HG03060 (cell line): Measurements from ENCODE around the gene TRIM40.
"Not testable (repeated sequence)": the region's sequence is repeated elsewhere in the genome, so short reads cannot be mapped to it uniquely, and the experiment has no call there.

Experiments used
- ATAC-seq: cut with Tn5 transposase; IDR thresholded peaks from one replicate; pipeline ENCODE4 v1.9.1; 2021; ENCODE audit warnings: low read depth, moderate number of reproducible peaks; ENCODE audit not compliant: unreplicated experiment

TRIM40 gene

DNA sequence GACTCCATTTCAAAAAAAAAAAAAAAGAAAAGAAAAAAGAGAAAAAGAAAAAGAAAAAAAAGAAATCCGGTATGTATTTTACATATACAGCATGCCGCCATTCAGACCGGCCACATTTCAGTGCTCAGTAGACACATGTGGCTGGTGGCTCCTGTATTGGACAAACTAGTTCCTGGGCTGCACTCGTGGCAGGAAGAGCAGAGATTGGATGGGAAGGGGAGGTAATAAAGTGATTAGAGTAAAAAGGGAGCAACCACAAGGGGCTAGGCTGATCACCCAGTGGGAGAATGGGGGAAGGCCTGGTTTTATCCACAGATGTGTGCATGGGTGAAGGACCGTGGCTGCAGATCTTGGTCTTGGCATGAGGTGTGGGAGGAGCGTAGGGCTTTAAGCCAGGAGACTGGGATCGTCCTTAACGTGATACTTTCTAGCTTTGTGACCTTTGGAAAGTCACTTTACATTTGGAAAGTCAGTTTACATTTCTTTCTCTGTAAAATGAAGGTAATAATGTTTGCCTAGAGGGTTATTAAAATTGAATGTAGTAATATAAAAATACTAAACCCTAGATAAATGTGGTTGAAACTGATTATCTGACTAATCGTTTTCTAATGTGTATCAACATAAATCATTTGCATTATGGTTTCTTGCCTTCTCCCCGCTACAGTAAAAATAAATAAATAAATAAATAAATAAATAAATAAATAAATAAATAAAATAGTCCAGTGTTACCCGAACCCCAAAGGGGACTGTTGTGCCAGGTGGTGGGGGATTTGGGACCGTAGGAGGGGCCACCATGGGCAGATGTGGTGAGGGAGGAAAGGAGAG is 26.5 kb downstream of the TRIM40 start:
- no peak for ATAC-seq

DNA sequence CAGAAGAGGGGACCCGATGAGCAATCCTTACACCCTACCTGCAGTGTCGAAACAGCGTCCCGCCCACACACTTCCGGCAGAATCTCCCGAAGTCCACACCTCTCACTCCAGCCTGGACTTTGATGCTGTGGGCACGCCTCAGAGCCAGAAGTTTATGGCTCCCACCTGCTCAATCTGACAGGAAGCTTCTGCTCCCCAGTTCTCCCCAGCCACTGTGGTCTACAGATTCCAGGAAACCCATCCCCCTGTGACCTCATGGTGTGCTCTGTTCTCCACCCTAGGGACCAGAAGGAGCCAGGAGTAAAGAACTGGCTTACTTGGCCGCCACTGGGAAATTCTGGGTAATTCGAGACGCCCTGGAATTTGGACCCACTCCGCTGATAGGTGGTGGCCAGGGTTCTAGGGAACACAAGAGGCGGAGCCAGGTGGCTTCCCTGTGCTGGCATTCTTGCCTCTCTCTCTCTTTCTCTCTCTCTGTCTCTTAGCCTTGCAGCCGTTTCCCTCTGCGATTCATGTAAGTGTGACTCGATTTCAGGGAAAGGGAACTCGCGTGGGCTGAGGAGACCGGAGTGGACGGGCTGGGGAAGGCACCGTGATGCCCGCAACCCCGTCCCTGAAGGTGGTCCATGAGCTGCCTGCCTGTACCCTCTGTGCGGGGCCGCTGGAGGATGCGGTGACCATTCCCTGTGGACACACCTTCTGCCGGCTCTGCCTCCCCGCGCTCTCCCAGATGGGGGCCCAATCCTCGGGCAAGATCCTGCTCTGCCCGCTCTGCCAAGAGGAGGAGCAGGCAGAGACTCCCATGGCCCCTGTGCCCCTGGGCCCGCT is 27.4 kb downstream of the TRIM40 start, which contains the start of gene TRIM15:
TRIM15 (plus strand) TSS at position 457 of the 828 bp plus-strand sequence; CDS start at position 596, 139 bp downstream.
- ATAC-seq: no peak

DNA sequence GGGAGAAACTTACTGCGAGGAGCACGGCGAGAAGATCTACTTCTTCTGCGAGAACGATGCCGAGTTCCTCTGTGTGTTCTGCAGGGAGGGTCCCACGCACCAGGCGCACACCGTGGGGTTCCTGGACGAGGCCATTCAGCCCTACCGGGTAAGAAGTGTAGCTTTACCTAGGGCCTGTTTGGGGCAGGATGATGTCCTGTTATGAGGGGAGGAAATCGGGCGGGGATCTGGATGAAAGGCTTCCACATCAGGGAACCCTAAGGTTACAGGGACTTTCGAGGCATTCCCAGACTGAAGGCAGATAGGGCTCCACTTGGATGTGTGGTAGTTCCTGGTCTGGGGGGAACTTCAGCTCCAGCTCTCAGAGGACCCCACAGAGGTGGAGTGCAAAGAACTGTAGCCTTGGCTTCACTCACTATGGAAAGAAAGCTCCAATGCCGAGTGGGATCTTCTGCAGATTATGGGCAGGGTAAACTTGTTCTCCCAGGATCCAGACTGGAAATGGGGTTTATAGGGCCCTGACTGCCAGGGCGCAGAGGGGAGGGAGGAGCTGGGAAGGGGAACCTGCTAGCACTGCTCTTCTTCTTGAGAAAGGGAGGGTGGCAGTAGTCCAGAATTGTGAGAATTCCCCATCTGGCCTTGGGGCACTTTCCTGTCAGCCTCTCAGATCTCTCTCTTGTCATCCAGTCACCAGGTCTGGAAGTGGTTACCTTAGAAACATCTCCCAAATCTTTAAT is 28.1 kb downstream of the TRIM40 start:
- ATAC-seq: no peak

DNA sequence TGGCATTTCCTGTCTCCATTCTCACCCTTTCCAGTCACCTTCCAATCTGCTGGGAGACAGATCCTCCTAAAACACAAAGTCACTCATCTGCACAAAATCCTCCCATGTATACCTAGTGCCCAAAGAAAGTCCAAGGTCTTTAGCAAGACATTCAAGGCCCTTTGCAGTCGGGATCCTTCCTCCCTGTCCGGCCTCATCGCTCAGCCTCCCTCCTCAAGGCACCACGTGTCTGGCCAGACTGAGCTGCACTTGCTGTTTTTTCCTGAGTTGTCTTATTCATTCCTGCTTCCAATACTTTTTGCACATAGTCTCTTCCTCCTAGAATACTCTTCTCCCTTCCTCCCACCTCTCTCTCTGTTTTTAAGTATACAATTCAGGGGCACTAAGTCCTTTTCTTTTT is 28.8 kb downstream of the TRIM40 start:
- ATAC-seq: no peak

DNA sequence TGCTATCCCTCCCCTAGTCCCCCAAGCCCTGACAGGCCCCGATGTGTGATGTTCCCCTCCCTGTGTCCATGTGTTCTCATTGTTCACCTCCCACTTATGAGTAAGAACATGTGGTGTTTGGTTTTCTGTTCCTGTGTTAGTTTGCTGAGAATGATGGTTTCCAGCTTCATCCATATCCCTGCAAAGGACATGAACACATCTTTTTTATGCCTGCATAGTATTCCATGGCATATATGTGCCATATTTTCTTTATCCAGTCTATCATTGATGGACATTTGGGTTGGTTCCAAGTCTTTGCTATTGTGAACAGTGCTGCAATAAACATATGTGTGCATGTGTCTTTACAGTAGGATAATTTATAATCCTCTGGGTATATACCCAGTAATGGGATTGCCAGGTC is 29.3 kb downstream of the TRIM40 start:
- ATAC-seq: not testable (repeated sequence)

DNA sequence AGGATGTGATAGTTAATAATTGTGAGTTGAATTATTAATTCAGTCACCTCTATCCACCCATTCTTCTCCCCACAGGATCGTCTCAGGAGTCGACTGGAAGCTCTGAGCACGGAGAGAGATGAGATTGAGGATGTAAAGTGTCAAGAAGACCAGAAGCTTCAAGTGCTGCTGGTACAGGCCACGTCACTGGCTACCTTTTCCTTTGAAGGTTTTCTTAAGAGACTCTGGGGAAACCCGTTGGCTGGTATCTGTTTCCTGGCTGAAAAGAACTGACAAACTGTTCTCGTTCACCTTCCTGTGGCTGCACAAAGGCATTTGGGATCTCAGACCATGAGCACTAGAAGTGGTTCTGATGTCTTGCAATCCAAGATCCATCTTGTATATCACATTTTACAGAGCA is 31.2 kb downstream of the TRIM40 start:
- ATAC-seq: no peak

DNA sequence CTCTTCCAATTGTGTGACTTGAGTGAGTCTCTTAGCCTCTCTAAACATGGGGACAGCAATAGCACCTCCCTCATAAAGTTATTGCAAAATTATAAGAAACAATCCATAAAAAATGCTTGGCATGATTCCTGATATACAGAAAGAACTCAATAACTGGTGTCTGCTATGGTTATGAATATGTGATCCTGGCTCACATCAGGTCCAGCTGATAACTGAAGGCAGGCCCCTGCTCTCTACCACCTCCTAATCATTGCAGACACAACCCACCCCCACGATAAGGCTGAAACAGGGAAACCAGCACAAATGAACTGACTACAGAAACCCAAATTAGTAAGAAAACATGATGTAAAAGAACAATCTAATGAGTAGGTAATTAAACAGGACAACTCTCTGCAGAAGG is 32.8 kb downstream of the TRIM40 start:
- ATAC-seq: no peak

DNA sequence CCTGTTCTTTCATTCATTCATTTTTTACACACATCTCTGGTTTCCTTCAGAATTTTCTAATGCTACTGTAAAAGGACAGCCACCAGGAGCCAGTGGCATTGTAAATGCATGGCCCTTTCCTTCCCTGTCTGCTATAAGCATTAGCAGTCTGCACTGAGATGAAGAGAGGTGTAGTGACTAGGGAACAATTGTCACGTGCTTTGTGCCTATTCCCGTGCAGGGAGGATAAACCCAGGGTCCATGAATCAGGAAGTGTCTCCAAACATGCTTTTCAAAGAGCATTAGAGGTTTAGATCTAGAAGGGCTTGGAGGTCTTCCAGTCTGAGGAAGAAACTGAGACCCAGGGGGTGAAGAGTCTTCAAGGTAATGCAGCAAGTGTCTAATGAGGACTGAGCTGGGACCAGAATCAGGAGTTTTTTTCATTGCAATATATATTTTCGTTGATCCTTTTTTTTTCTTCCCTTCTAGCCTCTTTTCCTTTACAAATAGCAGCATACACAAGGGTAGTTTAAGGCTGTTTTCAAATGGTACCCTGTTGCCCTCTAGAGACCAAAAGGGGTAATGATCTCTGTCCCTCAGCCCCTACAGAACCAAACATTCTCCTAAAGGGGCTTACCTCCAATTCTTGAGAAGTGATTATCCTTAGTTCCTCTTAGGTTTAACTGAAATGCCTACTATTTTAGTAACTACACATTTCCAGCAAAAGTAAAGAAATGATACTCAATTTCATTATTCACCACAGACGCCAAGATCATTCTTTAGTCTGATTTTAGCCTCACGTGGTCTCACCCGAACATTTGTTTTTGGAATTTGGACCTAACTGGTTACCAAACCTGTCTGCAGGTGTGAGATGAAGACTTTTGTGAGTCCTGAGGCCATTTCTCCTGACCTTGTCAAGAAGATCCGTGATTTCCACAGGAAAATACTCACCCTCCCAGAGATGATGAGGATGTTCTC is 34.0 kb downstream of the TRIM40 start:
- no peak for ATAC-seq

DNA sequence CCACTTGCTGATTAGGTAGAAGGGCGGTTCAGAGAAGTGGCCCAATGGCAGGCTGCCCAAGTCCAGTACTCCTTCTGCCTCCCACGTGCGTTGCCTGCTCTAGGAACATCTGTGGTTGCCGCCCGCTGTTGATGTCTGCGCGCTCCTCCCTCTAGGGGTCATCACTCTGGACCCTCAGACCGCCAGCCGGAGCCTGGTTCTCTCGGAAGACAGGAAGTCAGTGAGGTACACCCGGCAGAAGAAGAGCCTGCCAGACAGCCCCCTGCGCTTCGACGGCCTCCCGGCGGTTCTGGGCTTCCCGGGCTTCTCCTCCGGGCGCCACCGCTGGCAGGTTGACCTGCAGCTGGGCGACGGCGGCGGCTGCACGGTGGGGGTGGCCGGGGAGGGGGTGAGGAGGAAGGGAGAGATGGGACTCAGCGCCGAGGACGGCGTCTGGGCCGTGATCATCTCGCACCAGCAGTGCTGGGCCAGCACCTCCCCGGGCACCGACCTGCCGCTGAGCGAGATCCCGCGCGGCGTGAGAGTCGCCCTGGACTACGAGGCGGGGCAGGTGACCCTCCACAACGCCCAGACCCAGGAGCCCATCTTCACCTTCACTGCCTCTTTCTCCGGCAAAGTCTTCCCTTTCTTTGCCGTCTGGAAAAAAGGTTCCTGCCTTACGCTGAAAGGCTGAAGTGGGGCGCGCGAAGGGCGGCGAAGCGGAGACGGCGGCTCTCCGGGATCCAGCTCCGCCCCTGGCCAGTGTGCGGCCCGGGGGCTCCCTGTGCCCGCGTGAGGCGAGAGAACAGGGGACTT is 35.9 kb downstream of the TRIM40 start:
- ATAC-seq: no peak

DNA sequence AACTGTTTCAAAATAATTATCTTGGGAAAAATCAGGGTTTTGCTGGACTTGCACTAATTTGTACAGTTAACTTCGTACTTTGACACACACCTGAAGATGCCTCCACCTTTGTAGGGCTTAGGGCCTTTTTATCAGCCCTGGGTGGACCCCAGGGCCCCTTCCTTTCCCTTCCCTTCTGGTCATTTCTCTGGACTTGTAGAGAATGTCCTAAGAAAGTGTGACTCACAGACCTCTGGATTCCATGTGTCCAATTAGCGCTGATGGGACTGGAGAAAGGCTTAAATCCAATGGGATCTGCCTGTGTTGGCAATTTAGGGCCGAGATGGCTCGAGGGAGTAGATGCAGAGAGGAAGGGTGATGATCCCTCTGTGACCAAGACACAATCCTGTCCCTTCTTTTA is 36.7 kb downstream of the TRIM40 start:
- no peak for ATAC-seq

DNA sequence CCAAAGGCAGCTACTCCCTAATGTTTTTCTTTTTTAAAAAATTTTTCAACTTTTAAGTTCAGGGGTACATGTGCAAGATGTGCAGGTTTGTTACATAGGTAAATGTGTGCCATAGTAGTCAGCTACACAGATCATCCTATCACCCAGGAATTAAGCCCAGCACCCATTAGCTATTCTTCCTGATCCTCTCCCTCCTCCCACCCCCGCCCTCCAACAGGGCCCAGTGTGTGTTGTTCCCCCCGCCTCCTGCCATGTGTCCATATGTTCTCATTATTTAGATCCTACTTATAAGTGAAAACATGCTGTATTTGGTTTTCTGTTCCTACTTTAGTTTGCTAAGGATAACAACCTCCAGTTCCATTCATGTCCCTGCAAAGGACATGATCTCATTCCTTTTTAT is 39.8 kb downstream of the TRIM40 start:
- ATAC-seq: no peak

DNA sequence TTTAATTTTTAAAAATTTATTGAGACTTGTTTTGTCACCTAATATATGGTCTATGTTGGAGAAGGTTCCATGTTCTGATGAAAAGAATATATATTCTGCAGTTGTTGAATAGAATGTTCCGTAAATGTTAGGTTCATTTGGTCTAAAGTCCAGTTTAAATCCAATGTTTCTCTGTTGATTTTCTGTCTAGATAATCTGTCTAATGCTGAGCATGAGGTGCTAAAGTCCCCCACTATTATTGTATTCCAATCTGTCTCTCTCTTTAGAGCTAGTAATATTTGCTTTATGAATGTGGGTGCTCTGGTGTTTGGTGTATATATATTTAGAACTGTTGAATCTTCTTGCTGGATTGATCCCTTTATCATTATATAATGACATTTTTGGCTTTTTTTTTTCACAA is 42.9 kb downstream of the TRIM40 start:
- ATAC-seq: no peak

DNA sequence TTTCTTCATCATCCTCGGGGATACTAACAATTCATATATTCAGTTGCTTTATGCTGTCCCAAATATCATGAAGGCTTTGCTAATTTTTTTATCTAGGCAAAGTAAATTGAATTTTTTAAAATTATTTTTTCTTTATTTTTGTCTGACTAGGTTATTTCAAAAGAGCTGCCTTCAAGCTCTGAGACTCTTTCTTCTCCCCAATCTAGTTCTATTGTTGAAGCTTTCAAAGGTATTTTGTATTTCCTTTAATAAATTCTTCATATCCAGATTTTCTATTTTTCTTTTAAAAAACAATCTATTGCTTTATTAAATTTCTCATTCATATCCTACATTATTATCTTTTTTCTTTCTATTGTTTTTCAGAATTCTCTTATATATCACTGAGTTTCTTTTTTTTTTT is 44.2 kb downstream of the TRIM40 start:
- no peak for ATAC-seq

DNA sequence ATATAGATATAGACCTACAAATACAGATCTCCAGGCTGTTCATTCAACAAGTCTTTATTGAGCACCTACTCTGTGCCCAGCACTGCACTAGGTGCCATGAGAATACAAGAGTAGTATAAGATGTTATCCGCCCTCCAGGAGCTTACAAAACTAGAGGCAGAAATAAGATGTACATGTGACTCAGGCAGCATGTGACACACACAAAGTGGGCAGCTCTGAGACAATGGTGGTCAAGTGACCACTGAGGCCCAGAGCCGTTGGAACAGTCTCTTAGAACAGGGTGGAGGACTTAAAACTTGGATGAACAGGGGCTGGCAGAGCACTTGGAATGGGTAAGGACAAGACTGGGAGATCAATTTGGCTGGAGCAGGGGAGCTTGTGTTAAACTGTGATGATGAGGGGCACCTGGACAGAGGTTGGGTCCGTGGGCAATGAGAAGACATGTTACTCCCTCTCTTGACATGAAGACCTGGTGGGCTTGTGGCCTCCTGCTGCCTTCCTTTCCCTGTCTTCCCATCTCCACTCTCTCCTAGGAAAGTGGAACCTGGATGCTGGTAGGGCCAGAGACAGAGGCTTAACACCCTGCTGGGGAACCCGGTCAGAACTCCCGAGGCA is 48.6 kb downstream of the TRIM40 start:
- no peak for ATAC-seq

DNA sequence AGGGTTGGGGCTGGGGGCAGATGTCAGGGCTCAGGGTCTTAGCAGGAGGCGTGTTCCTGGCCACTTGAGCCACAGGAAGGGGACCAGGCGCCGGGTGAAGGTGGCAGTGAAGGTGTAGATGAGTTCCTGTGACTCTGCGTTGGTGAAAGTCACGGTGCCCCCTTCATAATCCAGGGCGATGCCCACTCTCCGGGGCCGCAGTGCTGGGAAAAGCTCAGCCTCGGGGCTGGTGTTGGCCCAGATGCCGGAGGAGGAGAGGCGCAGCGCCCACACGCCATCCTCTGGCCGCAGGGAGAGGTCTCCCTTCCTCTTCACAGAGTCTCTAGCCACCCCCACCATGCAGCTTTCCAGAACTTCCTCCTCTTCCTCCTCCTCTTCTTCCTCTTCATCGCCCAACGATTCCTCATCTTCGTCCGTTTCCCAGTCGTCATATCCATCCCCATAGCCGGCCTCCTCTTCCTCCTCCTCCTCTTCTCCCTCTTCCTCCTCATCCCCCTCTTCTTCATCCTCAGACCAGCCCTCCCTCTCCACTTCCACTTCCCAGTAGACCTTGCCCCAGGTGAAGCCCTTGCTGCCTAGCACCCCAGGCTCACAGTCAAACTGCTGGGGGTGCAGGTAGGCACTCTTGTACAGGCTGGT is 50.0 kb downstream of the TRIM40 start:
- no peak for ATAC-seq

DNA sequence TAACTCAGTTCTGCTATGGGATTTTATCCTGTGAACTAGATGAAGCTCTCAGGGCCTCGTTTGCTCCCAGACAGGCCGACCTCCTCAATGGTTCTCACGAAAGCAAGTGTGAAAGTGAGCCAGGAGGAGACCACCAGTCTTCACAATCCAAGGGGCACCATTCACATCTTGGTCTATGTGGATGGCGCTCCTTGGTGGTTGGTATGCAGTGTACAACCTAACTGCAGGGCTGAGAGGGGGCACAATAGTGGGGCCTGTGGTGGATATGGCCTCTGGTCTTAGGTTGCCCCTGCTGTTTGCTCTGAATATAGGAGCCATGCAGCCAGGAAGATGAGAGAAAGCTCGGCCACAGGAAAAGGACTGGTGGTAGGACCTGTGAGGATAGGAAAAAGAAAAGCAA is 52.6 kb downstream of the TRIM40 start:
- ATAC-seq: no peak

DNA sequence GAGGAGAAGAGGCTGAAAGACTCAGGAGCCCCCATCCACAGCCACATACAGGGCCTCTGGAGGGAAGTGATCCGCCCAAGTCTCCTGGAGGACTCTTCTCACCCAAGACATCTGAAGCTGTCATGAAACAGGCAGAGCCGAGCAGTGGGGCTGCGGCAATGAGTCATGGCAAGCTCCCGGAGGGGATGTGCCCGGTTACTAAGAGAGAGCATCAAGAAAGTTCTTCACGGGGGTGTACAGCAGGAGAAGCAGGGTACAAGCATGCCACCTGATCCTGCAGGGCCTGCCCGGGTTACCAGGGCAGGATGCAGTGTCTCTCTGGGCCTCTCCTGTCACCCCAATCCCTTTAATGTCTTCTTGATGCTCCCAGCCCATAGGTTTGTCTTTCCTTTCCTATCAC is 56.1 kb downstream of the TRIM40 start:
- no peak for ATAC-seq
